GM21786 (cell line): Measurements from ENCODE around the gene AATK.

Source experiments
- ATAC-seq: cut with Tn5 transposase; IDR thresholded peaks from one replicate; pipeline ENCODE4 v1.9.1; 2021; ENCODE audit not compliant: unreplicated experiment

The AATK gene

DNA sequence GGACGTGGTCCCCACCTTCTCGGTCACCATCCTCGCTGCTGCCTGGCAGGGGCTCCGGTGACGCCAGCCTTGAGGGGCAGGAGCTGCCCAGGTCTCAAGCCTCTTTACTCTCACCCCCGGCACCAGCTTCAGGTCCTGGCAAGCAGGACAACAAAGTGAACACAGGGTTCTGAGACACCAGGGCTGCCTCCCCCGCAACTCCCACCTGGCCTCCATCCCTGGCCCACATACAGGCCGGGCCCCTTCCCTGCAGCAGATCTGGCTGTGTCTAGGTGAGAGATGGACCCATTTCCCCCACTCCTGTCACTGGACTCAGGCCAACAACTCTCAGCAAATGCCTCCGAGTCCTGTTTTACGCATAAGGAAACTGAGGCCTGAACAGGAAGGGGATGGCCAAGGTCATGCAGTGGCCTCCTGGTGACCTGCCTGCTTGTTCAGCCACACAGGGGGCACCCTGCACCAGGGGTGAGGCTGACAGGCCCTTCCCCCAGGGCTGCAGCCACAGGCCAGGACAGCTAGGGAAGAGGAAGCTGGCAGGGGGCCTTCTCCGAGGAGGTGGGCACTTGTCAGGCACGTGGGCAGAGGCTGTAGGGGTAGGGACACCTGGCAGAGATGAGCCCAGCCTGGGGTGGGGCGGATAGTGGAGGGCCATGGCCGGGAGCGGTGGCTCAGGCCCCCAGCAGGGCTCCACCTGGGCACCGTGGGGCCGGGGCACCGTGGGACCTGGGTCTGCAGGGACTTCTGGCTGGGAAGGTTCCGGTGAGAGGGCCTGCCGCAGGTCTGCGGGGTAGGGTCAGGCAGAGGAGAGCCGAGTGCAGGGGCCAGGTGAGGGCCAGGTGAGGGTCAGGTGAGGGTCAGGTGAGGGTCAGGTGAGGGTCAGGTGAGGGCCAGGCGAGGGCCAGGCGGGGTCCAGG, 47.5 kb downstream of the AATK start:
- ATAC-seq = no peak

DNA sequence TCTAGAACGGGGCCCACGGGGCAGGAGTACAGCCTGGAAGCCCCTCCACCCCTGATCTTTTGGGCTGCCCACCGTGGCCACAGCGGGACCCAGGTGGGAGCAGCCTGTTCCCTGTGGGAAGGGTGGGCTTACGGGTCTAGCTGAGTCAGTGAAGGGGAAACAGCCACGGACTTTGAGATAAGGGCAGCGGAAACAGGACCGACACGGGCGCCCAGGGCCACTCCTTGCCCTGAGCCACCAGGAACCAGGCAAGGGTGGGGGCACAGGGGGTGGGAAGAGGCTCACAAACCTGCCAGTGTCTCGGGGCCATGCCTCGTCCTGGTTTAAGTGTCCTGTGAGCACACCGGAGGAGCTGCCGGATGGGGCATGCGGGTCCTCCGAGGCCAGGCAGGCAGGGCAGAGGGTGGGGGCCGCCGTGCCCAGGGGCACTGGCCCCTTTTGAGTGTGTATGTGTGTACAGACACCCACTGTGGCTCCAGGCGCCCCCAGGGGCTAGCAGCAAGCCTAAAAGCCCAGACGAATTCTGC, 48.3 kb downstream of the AATK start:
- no peak for ATAC-seq

DNA sequence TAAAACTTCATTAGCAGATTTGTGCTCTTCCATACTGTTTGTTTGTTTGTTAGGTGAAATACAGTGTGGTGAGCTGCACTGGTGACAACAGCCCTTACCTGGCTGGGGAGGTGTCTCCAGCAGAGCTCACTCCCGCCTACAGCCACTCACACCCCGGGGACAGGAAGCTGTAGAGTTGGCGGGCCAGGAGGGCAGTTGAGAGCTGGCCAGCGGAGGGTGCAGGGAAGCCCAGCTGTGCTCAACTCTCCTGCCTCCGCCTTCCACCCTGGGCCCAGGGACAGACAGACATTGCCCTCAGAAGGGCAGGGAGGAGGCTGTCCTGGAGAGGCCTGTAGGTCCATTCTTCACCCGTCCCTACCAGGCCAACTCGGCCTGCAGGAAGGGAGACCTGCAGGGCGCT, 49.3 kb downstream of the AATK start:
- no peak for ATAC-seq

DNA sequence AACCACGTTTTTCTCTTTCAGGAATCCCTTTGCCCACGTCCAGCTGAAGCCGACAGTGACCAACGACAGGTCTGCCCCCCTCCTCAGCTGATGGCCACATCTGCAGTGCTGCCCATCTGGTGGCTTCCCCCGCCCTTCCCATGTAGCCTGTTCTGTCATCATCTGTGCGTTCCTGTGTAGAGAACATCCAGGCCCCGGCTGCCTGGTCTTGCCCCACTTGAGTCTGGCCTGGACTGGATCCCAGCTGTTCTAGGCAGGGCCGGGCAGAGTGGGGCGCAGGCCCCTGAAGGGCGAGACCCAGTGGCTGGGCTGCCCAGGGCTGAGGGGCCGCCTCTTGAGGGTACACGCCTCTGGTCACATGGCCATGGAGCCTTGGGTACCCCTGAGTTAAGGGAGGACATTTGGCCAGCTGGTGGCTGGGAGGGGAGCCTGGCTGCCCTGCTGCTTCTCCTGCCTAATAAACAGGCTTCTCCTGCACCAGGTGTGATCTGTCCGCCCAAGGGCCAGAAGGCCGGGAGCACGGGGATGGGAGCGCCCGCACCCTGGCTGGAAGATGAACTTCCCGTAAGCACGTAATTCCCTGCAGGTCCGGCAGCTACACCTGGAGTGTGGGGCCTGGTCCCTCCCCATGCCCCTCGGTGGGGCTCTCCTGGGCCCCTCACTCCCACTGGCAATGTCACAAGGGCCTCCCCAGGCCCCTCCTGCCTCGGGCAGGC, 50.1 kb downstream of the AATK start:
- no peak for ATAC-seq

DNA sequence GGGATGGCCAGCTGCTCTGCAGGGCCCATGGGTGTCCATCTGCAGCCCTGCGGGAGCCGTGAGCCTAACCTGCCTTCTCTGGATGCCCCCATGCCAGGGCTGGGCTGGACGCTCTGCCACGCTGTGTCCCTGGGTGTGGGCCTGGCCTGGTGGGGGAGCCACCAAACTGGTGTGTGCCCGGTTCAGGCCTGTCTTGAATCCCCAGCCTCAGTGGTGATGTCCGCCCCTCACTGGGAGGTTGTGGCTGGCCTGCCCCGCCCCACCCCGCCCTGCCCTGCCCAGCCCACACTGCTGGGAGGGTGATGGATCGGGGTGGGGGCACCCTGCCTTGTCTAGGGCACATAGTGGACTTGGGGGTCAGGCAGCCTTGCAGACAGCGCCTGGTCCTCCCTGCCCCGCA, 50.8 kb downstream of the AATK start:
- no peak for ATAC-seq

DNA sequence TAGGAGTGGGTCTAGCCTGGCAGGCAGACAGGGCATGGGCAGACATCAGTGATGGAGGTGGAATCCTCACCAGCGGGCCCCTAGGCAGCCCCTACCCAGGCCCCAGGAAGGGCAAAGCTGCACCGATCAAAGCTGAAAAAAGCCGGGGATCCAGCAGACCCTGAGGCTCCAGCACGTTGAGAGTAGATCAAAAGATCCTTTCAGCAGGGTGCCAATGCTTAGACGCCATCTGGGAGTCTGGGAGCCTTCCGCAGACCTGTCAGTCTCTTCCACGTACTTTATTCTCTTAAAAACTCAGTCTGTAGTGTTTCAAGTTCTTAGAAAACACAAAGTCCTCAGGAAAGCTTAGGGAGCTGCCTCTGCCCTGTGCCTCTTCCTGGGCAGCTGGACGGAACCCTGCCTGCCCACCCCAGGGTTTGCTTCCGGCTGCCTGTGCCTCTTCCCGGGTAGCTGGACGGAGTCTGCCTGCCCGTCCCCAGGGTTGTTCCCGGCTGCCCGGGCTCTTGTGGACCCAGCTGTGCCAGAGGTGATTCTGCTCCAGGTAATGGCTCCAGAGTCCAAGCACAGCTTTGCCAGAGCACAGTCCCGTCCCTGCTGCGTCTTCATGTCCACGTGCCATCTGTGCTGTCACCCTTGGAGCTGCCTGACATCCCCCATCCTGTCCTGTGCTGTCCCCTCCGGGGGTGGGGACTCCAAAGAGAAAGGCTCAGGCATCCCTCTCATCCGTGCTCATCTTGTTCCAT, 51.5 kb downstream of the AATK start:
- no peak for ATAC-seq

DNA sequence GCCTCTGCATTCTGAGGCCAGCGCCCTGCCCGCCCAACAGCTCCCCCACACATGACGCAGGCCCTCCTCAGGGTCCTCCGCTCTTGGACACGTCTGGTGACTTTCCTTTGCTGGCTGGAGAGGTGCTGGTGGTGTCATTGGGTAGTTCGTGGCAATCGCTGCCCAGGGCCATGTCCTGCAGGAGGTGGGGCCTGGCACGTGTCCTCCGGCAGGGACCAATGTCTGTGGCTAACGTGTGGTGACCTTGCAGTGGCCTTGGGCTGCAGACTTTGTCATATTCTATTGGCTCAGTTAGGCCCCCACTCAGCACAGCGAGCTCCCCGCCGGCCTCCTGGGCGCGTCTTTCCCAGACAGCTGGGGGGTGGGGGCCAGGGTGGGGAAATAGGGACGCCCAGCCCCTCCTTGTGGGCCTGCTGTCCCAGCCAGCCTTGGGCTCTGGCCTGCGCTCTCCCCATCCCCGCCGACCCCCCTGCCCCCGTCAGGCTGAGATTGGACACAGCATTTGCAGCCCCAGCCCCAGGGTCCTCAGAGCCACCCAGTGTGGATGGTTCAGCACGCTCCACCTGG, 52.8 kb downstream of the AATK start:
- ATAC-seq = no peak

DNA sequence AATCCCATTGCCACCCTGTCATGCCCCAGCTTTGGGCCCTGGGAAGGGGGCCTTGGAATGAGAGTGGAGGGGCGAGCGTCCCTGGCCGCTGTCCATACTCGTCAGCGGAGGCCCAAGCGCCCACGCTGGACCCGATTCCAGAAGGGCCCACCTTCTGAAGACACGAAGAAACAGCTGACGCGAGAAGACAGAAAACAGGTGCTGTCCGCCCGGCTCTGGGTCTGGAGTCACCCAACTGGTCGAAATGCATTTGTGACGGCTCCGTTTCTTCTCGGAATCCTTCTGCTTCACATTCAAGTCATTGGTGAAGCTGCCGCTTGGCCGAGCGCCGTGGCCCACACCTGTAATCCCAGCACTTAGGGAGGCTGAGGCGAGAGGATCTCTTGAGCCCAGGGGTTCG, 53.6 kb downstream of the AATK start:
- no peak for ATAC-seq

DNA sequence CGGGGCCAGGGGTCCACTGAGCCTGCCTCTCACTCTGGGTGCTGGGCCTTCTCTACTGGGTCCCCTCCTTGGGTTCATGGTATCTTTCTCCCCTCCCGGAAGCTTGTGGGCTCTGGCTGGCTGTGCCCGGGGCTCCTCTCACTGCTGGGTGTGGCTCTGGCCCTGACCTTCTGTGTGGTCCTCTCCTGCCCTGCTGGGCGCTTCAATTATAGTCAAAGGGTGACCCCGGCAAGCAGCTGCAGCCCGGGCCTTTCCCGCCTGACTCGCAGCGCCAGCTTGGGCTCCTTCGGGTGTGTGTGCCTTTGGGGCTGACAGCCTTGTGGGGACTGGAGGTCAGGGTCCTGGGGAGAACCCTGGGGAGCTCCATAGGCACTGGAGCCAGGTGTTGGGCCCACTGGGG, 55.0 kb downstream of the AATK start:
- ATAC-seq = no peak

DNA sequence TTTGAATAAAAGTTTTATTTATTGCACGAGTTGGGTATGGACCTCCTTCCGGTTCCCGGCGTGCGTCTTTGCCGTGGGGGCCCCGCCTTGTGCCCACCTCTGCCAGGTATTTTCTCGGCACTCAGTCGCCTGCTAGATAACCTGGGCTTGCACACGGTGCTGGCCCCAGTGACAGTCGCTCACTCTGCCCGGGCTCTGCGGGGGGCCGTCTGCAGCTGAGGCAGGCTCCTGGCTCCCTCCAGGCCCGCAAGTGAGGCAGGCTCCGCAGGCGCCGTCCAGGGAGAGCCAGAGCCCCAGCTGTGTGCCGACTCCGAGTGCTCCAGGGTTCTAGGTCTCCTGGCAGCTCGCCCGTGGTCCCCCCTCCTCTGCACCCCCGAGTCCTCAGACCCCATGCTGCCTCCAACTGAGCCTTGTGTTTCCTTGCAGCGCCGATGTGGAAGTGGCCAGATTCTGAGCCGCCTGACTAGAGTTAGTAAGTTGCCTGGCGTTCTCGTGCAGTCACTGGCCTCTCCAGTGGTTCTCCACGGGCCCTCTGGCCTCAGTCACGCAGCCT, 55.5 kb downstream of the AATK start:
- ATAC-seq = no peak

DNA sequence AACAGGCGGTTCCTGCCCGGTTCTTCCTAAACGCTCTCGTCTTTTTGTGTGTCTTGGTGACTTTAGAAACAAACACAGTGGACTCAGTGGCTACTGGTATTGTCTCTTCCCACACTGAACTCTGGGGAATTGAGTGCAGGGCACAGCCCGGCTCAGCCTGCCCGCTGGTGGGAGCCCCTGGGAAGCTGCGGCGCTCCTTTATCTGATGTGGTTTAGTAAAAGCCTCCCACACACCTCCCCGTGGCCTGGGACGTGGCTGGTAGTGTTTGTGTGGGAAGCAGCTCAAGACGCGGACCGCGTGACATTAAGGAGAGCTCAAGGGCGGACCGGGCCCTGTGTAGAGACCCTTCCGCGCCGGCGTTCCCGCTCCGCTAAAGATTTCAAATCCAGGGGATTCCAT, 56.1 kb downstream of the AATK start:
- no peak for ATAC-seq

DNA sequence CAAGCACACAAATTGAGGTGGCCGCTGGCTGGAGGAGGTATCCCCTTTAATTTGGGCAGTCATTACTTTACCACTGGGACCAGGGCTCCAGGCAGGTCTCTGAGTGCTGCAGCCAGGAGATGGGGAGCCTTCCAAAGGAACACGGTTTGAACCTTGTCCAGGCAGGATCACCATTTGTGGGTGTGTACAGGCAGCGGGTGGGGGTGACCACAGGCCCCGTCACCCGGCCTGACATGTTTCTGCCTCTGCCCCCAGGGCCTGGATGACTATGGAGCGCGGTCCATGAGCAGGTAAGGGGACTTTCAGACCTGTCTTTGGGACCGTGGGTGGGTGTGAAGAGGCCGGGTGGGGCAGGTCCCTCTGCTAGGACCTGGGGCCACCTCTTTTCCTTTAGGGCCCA, 57.8 kb downstream of the AATK start:
- ATAC-seq = no peak

DNA sequence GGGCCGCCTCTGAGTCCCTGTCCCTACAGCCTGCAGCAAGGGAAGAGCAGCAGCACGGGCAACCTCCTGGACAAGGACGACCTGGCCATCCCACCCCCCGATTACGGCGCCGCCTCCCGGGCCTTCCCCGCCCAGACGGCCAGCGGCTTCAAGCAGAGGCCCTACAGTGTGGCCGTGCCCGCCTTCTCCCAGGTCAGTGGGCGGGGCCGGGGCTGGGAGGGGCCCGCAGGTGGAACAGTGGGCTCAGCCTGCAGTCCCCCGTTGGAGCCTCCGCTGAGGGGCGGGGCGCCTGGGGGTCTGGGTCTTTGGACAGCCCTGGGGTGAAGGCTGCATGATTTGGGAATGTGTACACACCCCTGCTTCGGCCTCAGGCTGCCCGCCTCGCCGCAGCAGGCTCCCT, 59.3 kb downstream of the AATK start:
- no peak for ATAC-seq

DNA sequence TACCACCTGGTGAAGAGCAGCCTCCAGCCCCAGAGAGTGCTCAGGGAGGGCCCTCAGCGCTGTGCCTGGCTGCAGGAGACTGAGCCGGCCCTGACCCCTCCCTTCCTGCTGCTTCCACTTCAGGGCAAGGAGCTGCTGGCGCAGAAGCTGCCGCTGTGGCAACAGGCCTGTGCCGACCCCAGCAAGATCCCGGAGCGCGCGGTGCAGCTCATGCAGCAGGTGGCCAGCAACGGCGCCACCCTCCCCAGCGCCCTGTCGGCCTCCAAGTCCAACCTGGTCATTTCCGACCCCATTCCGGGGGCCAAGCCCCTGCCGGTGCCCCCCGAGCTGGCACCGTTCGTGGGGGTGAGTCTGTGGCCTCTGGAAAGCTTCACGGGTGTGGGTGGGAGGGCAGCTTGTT, 62.6 kb downstream of the AATK start:
- no peak for ATAC-seq

DNA sequence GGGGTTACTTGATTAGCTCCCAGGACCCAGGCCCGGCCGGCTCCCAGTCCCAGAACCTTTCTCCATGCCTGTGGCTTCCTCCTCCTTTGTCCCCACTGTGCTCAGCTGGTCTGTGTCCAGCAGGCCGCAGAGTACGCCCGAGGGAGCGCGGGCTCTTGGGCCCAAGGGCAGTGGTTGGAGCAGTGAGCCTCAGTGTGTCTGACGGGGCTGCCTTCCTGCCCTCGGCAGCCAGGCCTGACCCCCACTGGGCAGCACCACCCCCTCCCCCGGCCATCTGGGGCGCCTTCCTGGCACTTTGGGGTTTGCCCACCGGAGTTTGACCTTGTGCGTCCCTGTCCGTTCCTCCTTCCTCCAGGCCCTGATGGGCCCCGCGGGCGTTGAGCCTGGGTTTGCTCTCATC, 63.2 kb downstream of the AATK start:
- ATAC-seq = no peak

DNA sequence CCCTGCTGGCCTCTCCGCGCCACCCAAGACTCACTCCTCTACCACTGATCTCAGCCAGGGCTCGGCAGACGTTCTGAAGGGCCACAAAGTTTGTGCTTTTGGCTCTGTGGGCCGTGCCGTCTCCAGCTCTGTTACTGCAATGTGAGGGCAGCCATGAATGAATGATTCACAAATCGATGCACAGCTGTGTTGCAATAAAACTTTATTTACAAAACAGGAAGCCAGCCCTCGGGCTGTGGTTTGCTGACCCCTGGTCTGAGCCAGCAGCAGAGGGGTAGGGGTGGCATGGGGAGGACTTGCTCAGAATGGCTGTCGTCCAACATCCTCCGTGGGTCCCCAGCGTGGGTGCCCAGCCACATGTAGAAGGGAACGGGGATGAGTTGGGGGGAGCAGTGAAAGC, 63.7 kb downstream of the AATK start:
- no peak for ATAC-seq

DNA sequence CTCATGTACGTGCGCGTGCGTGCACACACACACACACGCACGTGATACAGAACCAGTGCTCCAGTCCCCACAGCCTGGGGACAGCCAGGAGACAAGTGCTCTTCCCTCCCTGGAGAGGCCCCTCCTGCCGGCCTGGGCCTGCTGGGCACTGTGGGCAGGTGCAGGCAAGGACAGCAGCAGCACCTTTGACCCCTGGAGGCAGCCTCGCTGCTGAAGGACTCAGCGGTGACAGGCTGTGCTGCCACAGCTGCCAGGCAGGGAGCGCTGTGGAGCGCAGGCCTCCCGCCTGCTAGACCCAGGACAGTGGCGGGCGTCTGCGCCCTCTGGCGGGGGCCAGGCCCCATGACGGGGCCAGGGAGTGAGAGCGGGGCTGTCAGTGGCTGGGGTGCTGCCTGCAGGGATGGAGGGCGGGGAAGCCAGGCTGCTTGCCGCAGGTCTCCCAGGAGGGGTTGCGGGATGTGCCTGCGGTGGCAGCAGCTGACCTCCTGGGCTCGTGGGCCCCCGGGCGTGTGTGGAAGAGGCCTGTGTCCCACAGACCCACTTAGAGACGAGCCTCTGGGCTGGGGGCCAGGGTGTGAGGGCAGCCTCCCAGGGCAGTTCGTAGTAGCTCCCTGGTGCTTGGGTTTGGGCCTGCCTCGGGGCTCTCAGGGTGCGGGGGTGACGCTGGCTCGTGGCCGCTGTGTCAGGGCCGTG, 64.3 kb downstream of the AATK start:
- ATAC-seq = peak; percentile 72

DNA sequence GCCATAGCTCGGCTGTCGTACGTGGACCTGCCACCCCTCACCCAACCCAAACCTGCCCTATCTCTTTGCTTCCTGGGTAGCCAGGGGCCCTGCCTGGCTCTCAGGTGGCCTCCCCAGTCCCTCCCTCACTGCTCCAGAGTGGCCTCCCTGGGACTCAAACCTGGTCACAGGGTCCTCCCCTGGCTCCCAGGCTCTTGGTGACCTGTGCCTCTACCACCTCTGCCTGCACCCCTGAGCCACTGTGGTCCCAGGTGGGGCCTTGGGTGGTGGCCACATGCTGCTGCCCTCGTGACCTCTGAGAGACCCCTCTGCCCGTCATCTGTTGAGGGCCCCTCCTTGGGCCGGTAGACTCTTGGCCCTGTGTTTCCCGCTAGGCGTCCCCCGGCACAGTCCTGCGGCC, 65.4 kb downstream of the AATK start:
- no peak for ATAC-seq

DNA sequence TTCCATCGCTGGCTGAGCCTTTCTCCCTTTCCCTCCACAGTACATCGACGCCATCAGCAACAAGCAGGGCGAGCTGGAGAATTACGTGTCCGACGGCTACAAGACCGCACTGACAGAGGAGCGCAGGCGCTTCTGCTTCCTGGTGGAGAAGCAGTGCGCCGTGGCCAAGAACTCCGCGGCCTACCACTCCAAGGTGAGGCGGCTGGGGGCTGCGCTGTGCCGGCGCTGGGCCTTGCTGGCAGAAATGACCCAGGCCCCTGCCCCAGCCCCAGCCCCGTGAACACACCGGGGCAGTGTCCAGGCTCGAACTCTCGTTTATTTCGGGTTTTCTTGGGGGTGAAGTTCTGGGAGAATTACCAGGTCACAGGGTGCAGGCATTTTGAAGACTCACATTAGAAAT, 66.1 kb downstream of the AATK start:
- no peak for ATAC-seq

DNA sequence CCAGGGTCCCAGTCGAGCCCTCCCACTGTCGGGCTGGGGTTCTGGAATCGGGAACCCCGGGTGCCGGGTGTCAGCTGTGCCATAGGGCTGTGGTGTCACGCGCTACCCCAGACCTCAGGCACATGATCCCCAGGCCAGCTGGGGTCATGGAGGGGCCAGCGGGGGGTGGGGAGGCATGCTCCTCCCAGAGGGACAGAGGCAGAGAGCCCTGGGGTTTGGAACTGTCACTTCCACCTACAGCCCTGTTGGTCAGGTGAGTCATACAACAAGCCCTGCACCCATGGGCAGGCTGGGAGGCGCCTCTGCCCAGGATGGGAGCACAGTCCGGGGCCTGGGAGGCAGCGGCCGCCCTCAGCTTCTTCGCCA, 68.1 kb downstream of the AATK start:
- no peak for ATAC-seq
